ENCODE data around the gene LENG8.

LENG8 gene

GRCh38 chr19:54456423-54457373 is 7.7 kb downstream of the LENG8 start:
- TF ChIP-seq CTCF (conservative IDR thresholded peaks at IDR 0.05; ENCODE audit: control insufficient read depth, insufficient read depth, low read depth, low read length): no peak
- H3K4me3 ChIP-seq (ENCODE audit: control insufficient read depth, low read depth, low read length): no peak overlapping the region
- DNase-seq (ENCODE audit: low read depth): no peak

GRCh38 chr19:54457773-54458647 is 9.0 kb downstream of the LENG8 start:
- DNase-seq (ENCODE audit: low read depth): no peak
- no peak for TF ChIP-seq CTCF (conservative IDR thresholded peaks at IDR 0.05; ENCODE audit: control insufficient read depth, insufficient read depth, low read depth, low read length)
- no peak overlapping the region for H3K4me3 ChIP-seq (ENCODE audit: control insufficient read depth, low read depth, low read length)

- H3K4me3 ChIP-seq (ENCODE audit: control insufficient read depth, low read depth, low read length): no peak overlapping the region
- TF ChIP-seq CTCF (conservative IDR thresholded peaks at IDR 0.05; ENCODE audit: control insufficient read depth, insufficient read depth, low read depth, low read length): no peak
- DNase-seq (ENCODE audit: low read depth): no peak
Observed at GRCh38 chr19:54458648-54459281, 9.8 kb downstream of the LENG8 start.

GRCh38 chr19:54459282-54460229 is 10.6 kb downstream of the LENG8 start:
- no peak overlapping the region for H3K4me3 ChIP-seq (ENCODE audit: control insufficient read depth, low read depth, low read length)
- no peak for TF ChIP-seq CTCF (conservative IDR thresholded peaks at IDR 0.05; ENCODE audit: control insufficient read depth, insufficient read depth, low read depth, low read length)
- no peak for DNase-seq (ENCODE audit: low read depth)

DNA sequence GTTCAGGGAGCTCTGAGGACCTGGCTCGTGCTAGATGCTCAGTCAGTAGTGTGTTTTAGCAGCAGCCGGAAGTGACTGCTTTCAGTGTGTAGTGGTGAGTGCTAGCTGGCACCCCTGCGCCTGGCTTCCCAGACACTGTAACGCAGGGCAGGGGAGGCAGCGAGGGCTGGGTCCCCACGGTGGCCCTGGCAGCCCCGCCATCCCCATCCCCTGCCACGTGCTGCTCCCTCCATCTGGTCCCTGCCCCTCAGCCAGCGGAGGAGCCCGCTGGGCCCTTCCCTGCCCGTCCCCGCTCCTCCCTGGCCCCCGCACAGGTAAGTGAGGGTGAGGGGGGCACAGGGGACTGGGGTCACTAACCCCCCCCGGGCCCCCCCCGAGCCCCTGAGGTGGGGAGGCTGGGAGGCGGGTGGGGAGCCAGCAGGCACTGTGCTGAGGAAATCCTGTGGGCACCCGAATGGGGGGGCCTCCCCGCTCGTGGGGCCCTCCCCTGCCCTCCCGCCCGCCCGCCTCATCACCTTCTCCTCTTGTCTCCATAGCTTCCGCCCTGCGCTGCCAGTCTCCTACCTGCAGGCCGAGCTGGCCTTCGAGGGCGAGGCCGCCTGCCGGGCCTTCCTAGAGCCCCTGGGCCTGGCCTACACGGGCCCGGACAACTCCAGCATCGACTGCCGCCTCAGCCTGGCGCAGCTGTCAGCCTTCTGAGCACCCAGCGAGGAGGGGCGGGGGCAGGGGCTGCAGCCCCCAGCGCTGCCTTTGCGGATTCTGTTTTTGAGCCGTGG is 11.4 kb downstream of the LENG8 start:
- no peak for DNase-seq (ENCODE audit: low read depth)
- H3K4me3 ChIP-seq (ENCODE audit: control insufficient read depth, low read depth, low read length): no peak overlapping the region
- TF ChIP-seq CTCF (conservative IDR thresholded peaks at IDR 0.05; ENCODE audit: control insufficient read depth, insufficient read depth, low read depth, low read length): no peak
